Activated T-cell treated with anti-CD3 and anti-CD28 coated beads for 4 hours (primary cell): ENCODE measurements around the gene FNBP1.

Source experiments
- DNase-seq: peaks from one replicate; pipeline ENCODE4 v3.0.0-alpha.2; 2020

Gene FNBP1

GRCh38 chr9:129850821-129851550 is 192.0 kb downstream of the FNBP1 start:
- no peak for DNase-seq

- DNase-seq = no peak
These were observed 193.1 kb downstream of the FNBP1 start for GRCh38 chr9:129849901-129850300.

GRCh38 chr9:129848712-129849441 is 194.1 kb downstream of the FNBP1 start:
- DNase-seq = no peak

GRCh38 chr9:129845373-129845772 is 197.6 kb downstream of the FNBP1 start:
- DNase-seq = no peak

- DNase-seq = no peak
These were observed 201.9 kb downstream of the FNBP1 start for GRCh38 chr9:129841071-129841470.

- DNase-seq = no peak
These were observed 203.0 kb downstream of the FNBP1 start for GRCh38 chr9:129840034-129840433.

- DNase-seq = no peak
These were observed 203.5 kb downstream of the FNBP1 start for GRCh38 chr9:129839324-129840023.

GRCh38 chr9:129838707-129839259 is 204.2 kb downstream of the FNBP1 start:
- DNase-seq = no peak
